H1 (cell line): ENCODE data around the gene CPSF7. TPM values are rescaled to one million over a fixed set of nuclear protein-coding genes. Genes with fewer than 3 reads are reported as not detected.

Experiments used
- CTCF ChIA-PET: fragments of 300-600 bp; sonication (Branson Sonifier 250); formaldehyde crosslinking; loops from one replicate; lab custom pipeline; 2021; ENCODE audit not compliant: partially characterized antibody; lab: Charles Lee
- POLR2A ChIA-PET: fragments of 300-600 bp; sonication (Branson Sonifier 250); formaldehyde crosslinking; loops from one replicate; lab custom pipeline; 2021; ENCODE audit warnings: inconsistent platforms; ENCODE audit not compliant: partially characterized antibody; lab: Charles Lee
- DNase-seq, 2 experiments: peaks; one replicate each; pipeline versions ENCODE4 v3.0.0 to v3.0.0-alpha.2; 2010 to 2022; ENCODE audit warnings: low spot score in 2 of 2, low read depth in 1 of 2, mixed read lengths in 1 of 2
- FAIRE-seq: peaks from 2 replicates; lab custom pipeline; 2011; peaks lifted over from hg19 to GRCh38; lab: Jason Lieb, UNC
- H2AFZ ChIP-seq: 2 replicates; pipeline ENCODE4 v1.8.1; 2012; ENCODE audit warnings: low read length, inconsistent platforms
- H2AK5ac ChIP-seq: 2 replicates; pipeline ENCODE4 v1.6.1; 2013; ENCODE audit warnings: low read depth, low read length
- H2BK120ac ChIP-seq: replicated peaks from 2 replicates; pipeline ENCODE3; 2013; ENCODE audit warnings: low read depth, low read length, inconsistent platforms
- H2BK12ac ChIP-seq: 2 replicates; pipeline ENCODE4 v1.6.1; 2013; ENCODE audit warnings: low read depth, low read length
- H2BK15ac ChIP-seq: 2 replicates; pipeline ENCODE4 v1.6.1; 2013; ENCODE audit warnings: low read length
- H2BK20ac ChIP-seq: 2 replicates; pipeline ENCODE4 v1.6.1; 2013; ENCODE audit warnings: low read length
- H2BK5ac ChIP-seq: 2 replicates; pipeline ENCODE4 v1.6.1; 2013; ENCODE audit warnings: low read depth, low read length
- H3K14ac ChIP-seq: 2 replicates; pipeline ENCODE4 v1.6.1; 2013; ENCODE audit warnings: inconsistent platforms; ENCODE audit not compliant: insufficient read length
- H3K18ac ChIP-seq: 2 replicates; pipeline ENCODE4 v1.6.1; 2013; ENCODE audit warnings: low read length; ENCODE audit errors: extremely low read depth
- H3K23ac ChIP-seq: 2 replicates; pipeline ENCODE4 v1.6.1; 2013; ENCODE audit warnings: inconsistent platforms; ENCODE audit not compliant: insufficient read length
- H3K23me2 ChIP-seq: 2 replicates; pipeline ENCODE4 v1.6.1; 2013; ENCODE audit warnings: low read depth, low read length
- H3K27ac ChIP-seq: 2 replicates; pipeline ENCODE4 v1.6.1; 2011; ENCODE audit warnings: low read depth, low read length, inconsistent platforms
- H3K27me3 ChIP-seq, 4 experiments: replicated peaks in 1 of 4; 1 replicate in 1 of 4; 2 replicates in 3 of 4; pipeline versions ENCODE4 v1.6.1 to v1.8.1; 2011 to 2013; ENCODE audit warnings: low read length in 3 of 4, mild to moderate bottlenecking in 3 of 4, inconsistent platforms in 2 of 4, mixed read lengths in 2 of 4, moderate library complexity in 1 of 4; ENCODE audit not compliant: control insufficient read depth in 3 of 4, insufficient read depth in 3 of 4; ENCODE audit errors: extremely low read depth in 1 of 4
- H3K36me3 ChIP-seq, 4 experiments: 2 replicates each; pipeline versions ENCODE4 v1.6.1 to v1.8.1; 2011 to 2013; ENCODE audit warnings: mild to moderate bottlenecking in 4 of 4, low read length in 3 of 4, moderate library complexity in 2 of 4, control low read depth in 1 of 4, inconsistent platforms in 1 of 4; ENCODE audit not compliant: insufficient read depth in 4 of 4, control insufficient read depth in 2 of 4
- H3K4ac ChIP-seq: replicated peaks from 2 replicates; pipeline ENCODE3; 2013; ENCODE audit warnings: low read length, low read depth, mixed read lengths, inconsistent platforms; ENCODE audit not compliant: insufficient read length
- H3K4me1 ChIP-seq, 4 experiments: replicated peaks in 1 of 4; 1 replicate in 1 of 4; 2 replicates in 3 of 4; pipeline versions ENCODE4 v1.6.1 to v1.8.1; 2011 to 2013; ENCODE audit warnings: low read length in 3 of 4, inconsistent platforms in 2 of 4, mixed read lengths in 1 of 4; ENCODE audit not compliant: insufficient read depth in 4 of 4, control insufficient read depth in 3 of 4
- H3K4me2 ChIP-seq, 2 experiments: 2 replicates each; pipeline versions ENCODE4 v1.6.1 to v1.8.1; 2011 to 2013; ENCODE audit warnings: low read depth in 2 of 2, low read length in 2 of 2, control low read depth in 1 of 2, inconsistent platforms in 1 of 2, mild to moderate bottlenecking in 1 of 2; ENCODE audit not compliant: insufficient read depth in 1 of 2
- H3K4me3 ChIP-seq, 4 experiments: fragments of 200-600, 300-600 bp in 1 of 4; sonication (generic), shearing (Covaris generic), sonication (Bioruptor Twin) in 1 of 4; 2 replicates each; pipeline versions ENCODE4 v1.5.1 to v1.8.1; 2011 to 2016; ENCODE audit warnings: low read length in 4 of 4, low read depth in 3 of 4, control low read depth in 2 of 4, inconsistent platforms in 2 of 4, mild to moderate bottlenecking in 2 of 4, mixed read lengths in 1 of 4, moderate library complexity in 1 of 4; ENCODE audit not compliant: insufficient read depth in 2 of 4; ENCODE audit errors: extremely low read depth in 1 of 4
- H3K56ac ChIP-seq: replicated peaks from 2 replicates; pipeline ENCODE3; 2013; ENCODE audit warnings: low read depth, mild to moderate bottlenecking, mixed read lengths, low read length, inconsistent platforms; ENCODE audit not compliant: insufficient read length
- H3K79me1 ChIP-seq: 2 replicates; pipeline ENCODE4 v1.6.1; 2013; ENCODE audit warnings: low read depth, low read length, control low read depth
- H3K79me2 ChIP-seq, 2 experiments: 2 replicates each; pipeline versions ENCODE4 v1.6.1 to v1.8.1; 2012 to 2013; ENCODE audit warnings: low read length in 2 of 2, mild to moderate bottlenecking in 2 of 2, inconsistent platforms in 1 of 2; ENCODE audit not compliant: insufficient read depth in 2 of 2, control insufficient read depth in 1 of 2
- H3K9ac ChIP-seq, 4 experiments: replicated peaks in 1 of 4; 1 replicate in 1 of 4; 2 replicates in 3 of 4; pipeline versions ENCODE4 v1.6.1 to v1.8.1; 2011 to 2013; ENCODE audit warnings: low read depth in 3 of 4, low read length in 3 of 4, control low read depth in 2 of 4, mild to moderate bottlenecking in 2 of 4, moderate library complexity in 2 of 4, inconsistent platforms in 1 of 4; ENCODE audit errors: extremely low read depth in 1 of 4
- H3K9me3 ChIP-seq, 2 experiments: 2 replicates each; pipeline versions ENCODE4 v1.6.1 to v1.8.1; 2012 to 2013; ENCODE audit warnings: mild to moderate bottlenecking in 2 of 2, moderate library complexity in 2 of 2, control low read depth in 1 of 2, inconsistent platforms in 1 of 2, low read depth in 1 of 2, low read length in 1 of 2, mixed read lengths in 1 of 2; ENCODE audit not compliant: insufficient read depth in 2 of 2
- H4K20me1 ChIP-seq, 2 experiments: replicated peaks in 1 of 2; 2 replicates each; pipeline versions ENCODE3 to v1.8.1; 2011 to 2013; ENCODE audit warnings: inconsistent platforms in 2 of 2, low read length in 2 of 2, mild to moderate bottlenecking in 1 of 2; ENCODE audit not compliant: insufficient read depth in 2 of 2, control insufficient read depth in 1 of 2
- H4K5ac ChIP-seq: 2 replicates; pipeline ENCODE4 v1.6.1; 2013; ENCODE audit warnings: low read length, low read depth, mixed read lengths, inconsistent platforms; ENCODE audit not compliant: insufficient read length
- H4K8ac ChIP-seq: 2 replicates; pipeline ENCODE4 v1.8.0; 2013; ENCODE audit warnings: mild to moderate bottlenecking, moderate library complexity, low read length, inconsistent platforms; ENCODE audit not compliant: insufficient read depth; ENCODE audit errors: extremely low read depth
- H4K91ac ChIP-seq: replicated peaks from 2 replicates; pipeline ENCODE3; 2013; ENCODE audit warnings: low read length, mixed read lengths, inconsistent platforms; ENCODE audit not compliant: insufficient read length
- CBX5 ChIP-seq: fragments of 300-800, 300-1000 bp; sonication (generic); IDR thresholded peaks from 2 replicates; pipeline ENCODE4 v1.7.1; 2016; ENCODE audit warnings: antibody characterized with exemption, low read length, low read depth
- CBX8 ChIP-seq: fragments of 300-800, 300-1000 bp; sonication (generic); IDR thresholded peaks from 2 replicates; pipeline ENCODE4 v1.7.1; 2016; ENCODE audit warnings: low read depth, low read length, borderline replicate concordance
- CREB1 ChIP-seq: IDR thresholded peaks from 2 replicates; pipeline ENCODE4 v1.6.1; 2012; ENCODE audit warnings: inconsistent platforms
- KDM1A ChIP-seq: fragments of 200-600, 300-600 bp; sonication (generic); IDR thresholded peaks from 2 replicates; pipeline ENCODE4 v1.7.1; 2016; ENCODE audit warnings: mild to moderate bottlenecking, low read length, borderline replicate concordance
- POLR2A ChIP-seq, 2 experiments: IDR thresholded peaks; 1 replicate in 1 of 2; 2 replicates in 1 of 2; pipeline ENCODE4 v1.6.1; 2011; ENCODE audit warnings: low read depth in 2 of 2, low read length in 2 of 2, mild to moderate bottlenecking in 2 of 2; ENCODE audit errors: control extremely low read depth in 1 of 2
- POU5F1 ChIP-seq: IDR thresholded peaks from 2 replicates; pipeline ENCODE4 v1.6.1; 2011; ENCODE audit warnings: low read depth, mild to moderate bottlenecking, low read length, moderate library complexity
- SIN3A ChIP-seq, 2 experiments: IDR thresholded peaks in 1 of 2; conservative IDR thresholded peaks in 1 of 2; 2 replicates each; pipeline ENCODE4 v1.6.1; 2011 to 2012; ENCODE audit warnings: low read length in 2 of 2, improper control_type of control experiment in 1 of 2, low read depth in 1 of 2, mild to moderate bottlenecking in 1 of 2
- SP2 ChIP-seq: IDR thresholded peaks from 2 replicates; pipeline ENCODE4 v1.6.1; 2012; ENCODE audit warnings: mild to moderate bottlenecking, low read length, inconsistent platforms
- TAF1 ChIP-seq: IDR thresholded peaks from 2 replicates; pipeline ENCODE4 v1.6.1; 2011; ENCODE audit warnings: mild to moderate bottlenecking, low read depth, low read length
- TAF7 ChIP-seq: optimal IDR thresholded peaks from 2 replicates; pipeline ENCODE3; 2011; ENCODE audit warnings: low read depth, mild to moderate bottlenecking, inconsistent platforms, low read length, moderate library complexity, borderline replicate concordance
- WGBS, 2 experiments: shearing (Covaris generic) in 1 of 2; methylation state at CpG; one replicate each; pipeline versions ENCODE4 v1.1.6 to v1.1.7; 2013 to 2015; ENCODE audit warnings: low lambda C conversion rate in 2 of 2, mixed read lengths in 2 of 2, inconsistent platforms in 1 of 2, low coverage in 1 of 2, missing lambda C conversion rate in 1 of 2; ENCODE audit not compliant: insufficient replicate concordance in 2 of 2, insufficient coverage in 1 of 2, insufficient read length in 1 of 2; ENCODE audit errors: extremely low coverage in 1 of 2, missing lambda C conversion rate in 1 of 2; 5-methylcytosine and 5-hydroxymethylcytosine counted together
- polyA plus RNA-seq, 7 experiments: library from polyadenylated mRNA; depleted of rRNA in 3 of 7; stranded (reverse) in 5 of 7; unstranded in 2 of 7; fragments of >200 nt in 5 of 7; fragments of 200-250 nt in 2 of 7; gene quantifications; 1 replicate in 5 of 7; 2 replicates in 1 of 7; 4 replicates in 1 of 7; pipeline versions ENCODE4 v1.2.1 to v1.2.3, GENCODE V29; 2011 to 2013; ENCODE audit warnings: missing spikeins in 2 of 7, mixed read lengths in 2 of 7
- total RNA-seq: library from RNA; stranded (reverse); fragmentation: NEBNext Ultra II Directional; extraction: Animal tissue kit (Norgen Biotek cat#: 25700); gene quantifications from 2 replicates; pipeline ENCODE4 v1.2.1, GENCODE V29; 2021
- TF ChIP-seq, protein P1 (sequence below), 3 experiments: IDR thresholded peaks; 1 replicate in 2 of 3; 2 replicates in 1 of 3; pipeline versions ENCODE4 v1.5.1 to v1.6.1; 2011; ENCODE audit warnings: low read length in 3 of 3, mild to moderate bottlenecking in 3 of 3, inconsistent platforms in 2 of 3, low read depth in 1 of 3, moderate library complexity in 1 of 3; ENCODE audit not compliant: insufficient read depth in 1 of 3; ENCODE audit errors: control extremely low read depth in 1 of 3
- TF ChIP-seq, protein P2 (sequence below): IDR thresholded peaks from 2 replicates; pipeline ENCODE4 v1.6.1; 2012; ENCODE audit warnings: inconsistent platforms

Gene CPSF7
- total and polyA plus RNA-seq, 2 of the 8 experiments (the other 6 are each of a cell fraction or from before 2014, with no cell fraction given) = 95.9 to 122 TPM

DNA sequence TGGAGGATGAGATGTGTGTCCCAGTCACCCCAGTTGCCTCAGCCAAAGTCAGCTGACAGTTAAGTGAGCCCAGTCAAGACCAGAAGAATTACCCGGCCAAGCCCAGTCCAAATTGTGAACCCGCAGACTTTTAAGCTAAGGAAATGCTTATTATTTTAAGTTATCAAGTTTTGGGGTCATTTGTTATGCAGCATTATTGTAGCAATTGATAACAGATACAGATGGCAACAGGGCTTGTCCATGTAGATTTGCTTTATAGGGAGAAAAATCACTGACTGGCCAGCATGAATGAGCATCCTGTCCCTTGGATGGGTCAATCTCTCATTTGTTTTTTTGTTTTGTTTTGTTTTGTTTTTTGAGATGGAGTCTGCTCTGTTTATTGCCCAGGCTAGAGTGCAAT lies 23.1 kb upstream of the CPSF7 start:
- Histone ChIP-seq H2BK120ac (no peak overlapping the region), H2BK15ac (no peak overlapping the region), H3K79me2 (no peaks in the 10 kb centered on the region), H3K4me2 (no peak overlapping the region), H3K14ac (no peak overlapping the region), H3K23me2 (no peaks in the 10 kb centered on the region), H3K27ac (no peak overlapping the region), H3K23ac (no peak overlapping the region), H2BK5ac (no peak overlapping the region), H3K9me3 (no peaks in the 10 kb centered on the region), H4K91ac (no peak overlapping the region), H4K20me1 (peaks cover 0 to 3% of the 10 kb centered on the region in 2 experiments), H3K9ac (no peak overlapping the region), H3K4me3 (no peak overlapping the region), H4K5ac (no peak overlapping the region), H3K36me3 (peaks cover 1 to 26% (median 12%) of the 10 kb centered on the region in 4 experiments; a peak in 7 of 8 replicates), H3K4me1 (no peaks in the 10 kb centered on the region), H3K4ac (no peak overlapping the region), H4K8ac (no peak overlapping the region), H2BK12ac (no peak overlapping the region), H2BK20ac (no peak overlapping the region), H3K18ac (no peak overlapping the region), H3K79me1 (no peaks in the 10 kb centered on the region; the same call in 1 of the 2 replicates), H3K27me3 (no peaks in the 10 kb centered on the region), H2AK5ac (no peak overlapping the region), H3K56ac (no peak overlapping the region), H2AFZ (no peak overlapping the region)
- POLR2A ChIA-PET = interaction anchor here (0.6 to 1.9 kb wide), 3 partner anchors 65 to 373 kb away, joined by 3 to 4 read pairs (median 4); no protein-coding TSS in a partner anchor
- CTCF ChIA-PET = interaction anchor here (0.6 to 57.8 kb wide), 5 partner anchors 19 to 314 kb away, joined by 3 to 2106 read pairs (median 3); partner anchors contain the start of gene LRRC10B
- FAIRE-seq = no peak
- whole genome bisulfite sequencing, 2 experiments = 96% methylated on average over 2 of the region's 2 CpGs; no CpG with 5 or more reads in 1 of the 2 experiments
- no peak for DNase-seq
- no peak for TF ChIP-seq TAF7
- no peak for TF ChIP-seq CBX8
- TF ChIP-seq, protein P1, sequence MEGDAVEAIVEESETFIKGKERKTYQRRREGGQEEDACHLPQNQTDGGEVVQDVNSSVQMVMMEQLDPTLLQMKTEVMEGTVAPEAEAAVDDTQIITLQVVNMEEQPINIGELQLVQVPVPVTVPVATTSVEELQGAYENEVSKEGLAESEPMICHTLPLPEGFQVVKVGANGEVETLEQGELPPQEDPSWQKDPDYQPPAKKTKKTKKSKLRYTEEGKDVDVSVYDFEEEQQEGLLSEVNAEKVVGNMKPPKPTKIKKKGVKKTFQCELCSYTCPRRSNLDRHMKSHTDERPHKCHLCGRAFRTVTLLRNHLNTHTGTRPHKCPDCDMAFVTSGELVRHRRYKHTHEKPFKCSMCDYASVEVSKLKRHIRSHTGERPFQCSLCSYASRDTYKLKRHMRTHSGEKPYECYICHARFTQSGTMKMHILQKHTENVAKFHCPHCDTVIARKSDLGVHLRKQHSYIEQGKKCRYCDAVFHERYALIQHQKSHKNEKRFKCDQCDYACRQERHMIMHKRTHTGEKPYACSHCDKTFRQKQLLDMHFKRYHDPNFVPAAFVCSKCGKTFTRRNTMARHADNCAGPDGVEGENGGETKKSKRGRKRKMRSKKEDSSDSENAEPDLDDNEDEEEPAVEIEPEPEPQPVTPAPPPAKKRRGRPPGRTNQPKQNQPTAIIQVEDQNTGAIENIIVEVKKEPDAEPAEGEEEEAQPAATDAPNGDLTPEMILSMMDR (IDR thresholded peaks at IDR 0.05; ENCODE audit: control extremely low read depth in 1 of 3, insufficient read depth in 1 of 3, low read depth in 1 of 3, low read length in 3 of 3) = no peak
- TF ChIP-seq SP2 = no peak
- no peak for TF ChIP-seq POLR2A (IDR thresholded peaks at IDR 0.05; ENCODE audit: control extremely low read depth in 1 of 2, low read depth in 2 of 2, low read length in 2 of 2)
- no peak for TF ChIP-seq KDM1A
- no peak for TF ChIP-seq POU5F1
- TF ChIP-seq CBX5 = no peak
- no peak for TF ChIP-seq SIN3A (conservative IDR thresholded peaks at IDR 0.05 in 1 of 2, IDR thresholded peaks at IDR 0.05 in 1 of 2; ENCODE audit: low read depth in 1 of 2, low read length in 2 of 2)
- TF ChIP-seq CREB1 = no peak
- no peak for TF ChIP-seq TAF1
- TF ChIP-seq, protein P2, sequence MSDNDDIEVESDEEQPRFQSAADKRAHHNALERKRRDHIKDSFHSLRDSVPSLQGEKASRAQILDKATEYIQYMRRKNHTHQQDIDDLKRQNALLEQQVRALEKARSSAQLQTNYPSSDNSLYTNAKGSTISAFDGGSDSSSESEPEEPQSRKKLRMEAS = no peak
